Measurements from ENCODE around the gene TNRC6C.

DNA sequence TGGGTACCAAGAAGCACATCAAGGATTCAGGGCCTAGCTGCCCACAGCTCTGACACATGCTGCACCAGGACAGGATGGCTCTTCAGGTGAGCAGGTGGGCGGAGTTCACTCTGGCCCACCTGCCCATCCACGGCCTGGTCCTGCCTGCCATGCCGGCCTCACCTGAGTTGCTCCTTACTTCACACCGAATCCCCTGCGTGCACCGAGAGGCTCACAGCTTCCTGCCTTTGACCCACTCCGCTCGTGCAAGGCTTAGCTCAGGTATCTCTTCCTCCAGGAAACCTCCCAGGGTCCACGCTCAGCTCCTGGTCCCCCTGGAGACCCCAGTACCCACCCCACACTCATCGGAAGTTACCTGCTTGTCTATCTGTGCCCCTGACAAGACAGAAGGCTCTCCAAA, 21.6 kb upstream of the TNRC6C start:
- TF ChIP-seq POLR2A (IDR thresholded peaks at IDR 0.05; ENCODE audit: low read length) (no peak), GATA1 (IDR thresholded peaks at IDR 0.05; ENCODE audit: low read depth, low read length) (no peak)

Measured in erythroblast (primary cell).